GM18909 (cell line): ENCODE measurements around the gene PLEKHH3.

Experiments
- ATAC-seq: cut with Tn5 transposase; IDR thresholded peaks from one replicate; pipeline ENCODE4 v1.9.1; 2021; ENCODE audit warnings: mild to moderate bottlenecking; ENCODE audit not compliant: unreplicated experiment, poor library complexity

Gene PLEKHH3

GRCh38 chr17:42687707-42688320 lies 11.0 kb upstream of the PLEKHH3 start:
- no peak for ATAC-seq

GRCh38 chr17:42686520-42687128 lies 9.8 kb upstream of the PLEKHH3 start:
- ATAC-seq = no peak

GRCh38 chr17:42685831-42686230 lies 9.0 kb upstream of the PLEKHH3 start:
- no peak for ATAC-seq

GRCh38 chr17:42684929-42685556 lies 8.2 kb upstream of the PLEKHH3 start:
- no peak for ATAC-seq

- no peak for ATAC-seq
These were observed 6.7 kb upstream of the PLEKHH3 start for GRCh38 chr17:42683407-42684034.

GRCh38 chr17:42682722-42683403 lies 6.1 kb upstream of the PLEKHH3 start:
- no peak for ATAC-seq

- no peak for ATAC-seq
These were observed 5.4 kb upstream of the PLEKHH3 start, which contains the start of gene CNTNAP1 for GRCh38 chr17:42681976-42682721. Gene CNTNAP1 (plus strand): TSS chr17:42682531. CDS start chr17:42682830, 299 bp downstream.

GRCh38 chr17:42680331-42680808 lies 3.6 kb upstream of the PLEKHH3 start:
- no peak for ATAC-seq

- ATAC-seq = no peak
These were observed 2.9 kb upstream of the PLEKHH3 start for GRCh38 chr17:42679492-42680330.

- no peak for ATAC-seq
These were observed 2.2 kb upstream of the PLEKHH3 start for GRCh38 chr17:42678951-42679491.

GRCh38 chr17:42677921-42678781 lies 1.4 kb upstream of the PLEKHH3 start:
- peak; percentile 23 for ATAC-seq

- peak; percentile 67 for ATAC-seq
These were observed 441 bp upstream of the PLEKHH3 start for GRCh38 chr17:42677012-42677857.

GRCh38 chr17:42675965-42676423 lies 800 bp downstream of the PLEKHH3 start:
- no peak for ATAC-seq

GRCh38 chr17:42675348-42675964 lies 1.3 kb downstream of the PLEKHH3 start:
- no peak for ATAC-seq

- ATAC-seq = no peak
These were observed 1.9 kb downstream of the PLEKHH3 start for GRCh38 chr17:42674755-42675347.
